ENCODE measurements around the gene SCN5A. TPM values are rescaled to one million over a fixed set of nuclear protein-coding genes. Genes with fewer than 3 reads are reported as not detected.

Gene SCN5A
- polyA plus RNA-seq, 1 experiment = 0.74 TPM

DNA sequence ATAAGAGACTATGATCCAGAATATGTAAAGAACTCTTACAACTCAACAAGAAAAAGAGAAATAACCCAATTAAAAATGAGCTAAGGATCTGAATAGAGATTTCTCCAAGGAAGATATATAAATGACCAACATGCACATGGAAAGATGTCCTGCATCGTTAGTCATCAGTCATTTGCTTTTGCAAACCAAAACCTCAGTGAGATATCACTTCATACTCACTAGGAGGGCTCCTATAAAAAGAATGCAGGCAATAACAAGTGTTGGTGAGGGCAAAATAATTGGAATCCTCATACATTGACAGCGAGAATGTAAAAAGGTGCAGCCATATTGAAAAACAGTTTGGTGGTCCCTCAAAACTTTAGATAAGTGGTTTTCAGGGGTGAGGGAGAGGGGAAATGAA lies 96.4 kb downstream of the SCN5A start:
- no peaks in the 10 kb centered on the region for H3K36me3 ChIP-seq (ENCODE audit: control insufficient read depth, insufficient read depth, low read length)
- no peak for TF ChIP-seq CTCF (IDR thresholded peaks at IDR 0.05; ENCODE audit: insufficient read depth, low read depth, low read length)

DNA sequence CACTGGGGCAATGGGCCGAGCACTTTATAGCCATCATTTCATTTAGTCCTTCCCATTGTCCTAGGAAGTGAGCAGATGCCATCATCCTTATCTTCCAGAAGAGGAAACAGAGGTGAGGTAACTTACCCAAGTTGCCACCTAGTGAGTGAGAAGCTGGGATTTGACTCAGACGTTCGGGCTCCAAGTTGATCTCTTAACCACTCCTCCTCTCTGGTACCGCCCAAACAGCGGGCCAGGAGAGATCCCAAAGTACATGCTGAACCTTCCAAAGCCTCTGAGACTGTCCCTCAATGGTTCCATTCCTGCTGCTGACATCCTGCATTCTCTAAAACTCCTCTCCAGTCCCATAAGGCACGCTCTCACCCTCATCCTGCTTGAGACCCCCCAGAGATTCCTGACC lies 97.1 kb downstream of the SCN5A start:
- DNase-seq (ENCODE audit: low read depth) = no peak
- no peak for TF ChIP-seq CTCF (IDR thresholded peaks at IDR 0.05; ENCODE audit: insufficient read depth, low read depth, low read length)
- H3K36me3 ChIP-seq (ENCODE audit: control insufficient read depth, insufficient read depth, low read length) = no peaks in the 10 kb centered on the region
- peaks cover 1% of the 10 kb centered on the region for H3K27me3 ChIP-seq (ENCODE audit: control insufficient read depth, insufficient read depth, low read length)
- CTCF ChIA-PET = no interaction called here
- no peak overlapping the region for H3K4me3 ChIP-seq (ENCODE audit: low read depth, low read length)
- POLR2A ChIA-PET = no interaction called here

More for the DNA sequence above, 96.4 kb downstream of the SCN5A start:
- no peak overlapping the region for H3K4me3 ChIP-seq (ENCODE audit: low read depth, low read length)
- DNase-seq (ENCODE audit: low read depth) = no peak
- CTCF ChIA-PET = interaction anchor here (1.1 kb wide), 1 partner anchor 32 kb away, joined by 5 read pairs; no protein-coding TSS in a partner anchor
- POLR2A ChIA-PET = no interaction called here
- peaks cover under 1% of the 10 kb centered on the region for H3K27me3 ChIP-seq (ENCODE audit: control insufficient read depth, insufficient read depth, low read length)

- Histone ChIP-seq H3K36me3 (ENCODE audit: control insufficient read depth, insufficient read depth, low read length) (no peaks in the 10 kb centered on the region), H3K4me3 (ENCODE audit: low read depth, low read length) (no peak overlapping the region), H3K27me3 (ENCODE audit: control insufficient read depth, insufficient read depth, low read length) (peaks cover 1% of the 10 kb centered on the region; the same call in 1 of the 2 replicates)
- no peak for TF ChIP-seq CTCF (IDR thresholded peaks at IDR 0.05; ENCODE audit: insufficient read depth, low read depth, low read length)
- DNase-seq (ENCODE audit: low read depth) = no peak
- ChIA-PET CTCF (no interaction called here), POLR2A (no interaction called here)
Observed at GRCh38 chr3:38551026-38551832, 98.3 kb downstream of the SCN5A start.

DNA sequence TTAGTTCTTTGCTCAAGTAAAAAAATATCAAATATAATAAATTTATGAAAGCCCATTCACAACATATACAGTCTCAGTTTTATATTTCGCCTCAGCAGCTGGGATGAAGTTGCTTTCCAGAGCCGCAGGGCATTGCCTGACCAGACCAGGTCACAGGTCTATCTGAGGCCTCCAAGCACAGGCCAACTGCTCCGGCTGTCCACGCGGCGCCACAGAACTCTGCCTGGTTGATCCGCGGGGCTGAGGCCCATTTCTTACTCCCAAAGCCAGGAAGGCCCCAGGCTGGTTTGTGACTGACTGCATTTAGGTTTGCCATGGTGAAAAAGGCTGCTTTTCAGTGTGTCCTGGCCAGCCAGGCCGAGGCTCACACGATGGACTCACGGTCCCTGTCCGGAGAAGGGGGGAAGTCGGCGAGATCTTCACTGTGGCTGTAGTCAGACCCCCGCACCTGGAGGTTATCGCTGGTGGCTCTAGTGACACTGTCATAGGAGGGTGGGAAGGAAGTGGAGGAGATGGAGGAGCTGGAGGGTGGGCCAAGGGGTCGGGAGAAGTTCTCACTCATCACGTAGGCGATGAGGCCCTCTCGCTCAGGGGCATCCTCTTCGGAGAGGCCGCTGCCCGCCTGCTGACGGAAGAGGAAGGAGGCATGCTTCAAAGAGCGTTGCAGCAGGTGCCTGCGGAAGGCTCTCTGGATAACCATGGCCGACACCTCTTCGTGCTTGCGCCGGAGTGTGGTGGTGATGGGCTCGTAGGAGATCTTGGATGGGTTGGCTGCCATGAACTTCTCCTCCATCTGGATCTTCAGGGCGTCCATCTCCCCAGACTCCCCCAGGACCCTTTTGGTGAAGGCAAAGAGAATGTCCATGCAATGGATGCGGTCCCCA lies 99.3 kb downstream of the SCN5A start:
- no peaks in the 10 kb centered on the region for H3K36me3 ChIP-seq (ENCODE audit: control insufficient read depth, insufficient read depth, low read length)
- POLR2A ChIA-PET = no interaction called here
- no peak overlapping the region for H3K4me3 ChIP-seq (ENCODE audit: low read depth, low read length)
- no peak for DNase-seq (ENCODE audit: low read depth)
- CTCF ChIA-PET = no interaction called here
- TF ChIP-seq CTCF (IDR thresholded peaks at IDR 0.05; ENCODE audit: insufficient read depth, low read depth, low read length) = no peak
- peaks cover 3% of the 10 kb centered on the region; the same call in 1 of the 2 replicates for H3K27me3 ChIP-seq (ENCODE audit: control insufficient read depth, insufficient read depth, low read length)

- Histone ChIP-seq H3K4me3 (ENCODE audit: low read depth, low read length) (no peak overlapping the region), H3K27me3 (ENCODE audit: control insufficient read depth, insufficient read depth, low read length) (peaks cover 3% of the 10 kb centered on the region; the same call in 1 of the 2 replicates), H3K36me3 (ENCODE audit: control insufficient read depth, insufficient read depth, low read length) (no peaks in the 10 kb centered on the region)
- CTCF ChIA-PET = no interaction called here
- POLR2A ChIA-PET = no interaction called here
- DNase-seq (ENCODE audit: low read depth) = no peak
- TF ChIP-seq CTCF (IDR thresholded peaks at IDR 0.05; ENCODE audit: insufficient read depth, low read depth, low read length) = no peak
Observed at GRCh38 chr3:38549486-38549885, 100.0 kb downstream of the SCN5A start.
